NB4 (cell line): Measurements from ENCODE around the gene RAPGEF5.

ENCODE experiments used
- MYC ChIP-seq: IDR thresholded peaks from 2 replicates; pipeline ENCODE4 v1.6.1; 2011; ENCODE audit warnings: low read depth, low read length
- POLR2A ChIP-seq: IDR thresholded peaks from 2 replicates; pipeline ENCODE4 v1.6.1; 2011; ENCODE audit warnings: mild to moderate bottlenecking; ENCODE audit not compliant: insufficient read length; ENCODE audit errors: extremely low read depth
- TF ChIP-seq, protein P1 (sequence below): IDR thresholded peaks from one replicate; pipeline ENCODE4 v1.5.1; 2012; ENCODE audit warnings: low read depth, low read length
- TF ChIP-seq, protein P2 (sequence below): IDR thresholded peaks from 2 replicates; pipeline ENCODE4 v1.6.1; 2011; ENCODE audit warnings: low read depth, low read length

DNA sequence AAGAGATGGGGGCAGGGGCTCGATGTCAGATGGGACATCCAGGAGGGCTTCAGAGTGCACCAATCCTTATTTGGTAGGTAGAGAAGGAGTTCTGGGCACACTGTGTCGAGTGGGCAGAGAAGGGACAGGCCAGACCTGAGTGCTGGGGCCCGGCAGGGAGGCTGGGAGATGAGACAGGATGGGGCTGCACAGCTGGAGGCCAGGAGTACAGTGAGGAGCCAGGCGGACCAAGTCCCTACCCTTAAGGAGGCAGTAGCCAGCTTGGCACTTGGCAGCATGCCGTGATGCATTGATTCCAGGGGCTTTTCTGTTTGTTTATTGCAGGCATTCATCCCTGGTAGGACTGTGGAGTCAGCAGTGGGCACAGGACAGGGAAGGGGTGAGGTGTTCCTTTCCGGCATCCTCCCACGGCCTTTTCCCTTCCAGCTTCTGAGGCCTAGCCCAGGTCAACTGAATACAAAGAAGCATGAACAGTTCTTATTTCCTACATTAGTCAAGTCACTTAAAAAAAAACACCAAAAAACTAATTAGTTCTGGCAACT, 242.4 kb downstream of the RAPGEF5 start:
- TF ChIP-seq MYC, result no peak
- no peak for TF ChIP-seq POLR2A
- TF ChIP-seq, protein P1, sequence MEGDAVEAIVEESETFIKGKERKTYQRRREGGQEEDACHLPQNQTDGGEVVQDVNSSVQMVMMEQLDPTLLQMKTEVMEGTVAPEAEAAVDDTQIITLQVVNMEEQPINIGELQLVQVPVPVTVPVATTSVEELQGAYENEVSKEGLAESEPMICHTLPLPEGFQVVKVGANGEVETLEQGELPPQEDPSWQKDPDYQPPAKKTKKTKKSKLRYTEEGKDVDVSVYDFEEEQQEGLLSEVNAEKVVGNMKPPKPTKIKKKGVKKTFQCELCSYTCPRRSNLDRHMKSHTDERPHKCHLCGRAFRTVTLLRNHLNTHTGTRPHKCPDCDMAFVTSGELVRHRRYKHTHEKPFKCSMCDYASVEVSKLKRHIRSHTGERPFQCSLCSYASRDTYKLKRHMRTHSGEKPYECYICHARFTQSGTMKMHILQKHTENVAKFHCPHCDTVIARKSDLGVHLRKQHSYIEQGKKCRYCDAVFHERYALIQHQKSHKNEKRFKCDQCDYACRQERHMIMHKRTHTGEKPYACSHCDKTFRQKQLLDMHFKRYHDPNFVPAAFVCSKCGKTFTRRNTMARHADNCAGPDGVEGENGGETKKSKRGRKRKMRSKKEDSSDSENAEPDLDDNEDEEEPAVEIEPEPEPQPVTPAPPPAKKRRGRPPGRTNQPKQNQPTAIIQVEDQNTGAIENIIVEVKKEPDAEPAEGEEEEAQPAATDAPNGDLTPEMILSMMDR, result no peak
- TF ChIP-seq, protein P2, sequence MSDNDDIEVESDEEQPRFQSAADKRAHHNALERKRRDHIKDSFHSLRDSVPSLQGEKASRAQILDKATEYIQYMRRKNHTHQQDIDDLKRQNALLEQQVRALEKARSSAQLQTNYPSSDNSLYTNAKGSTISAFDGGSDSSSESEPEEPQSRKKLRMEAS, result no peak
